Tibial nerve (tissue), 4 donors: ENCODE data around the gene SH3GLB2. TPM values are rescaled to one million over a fixed set of nuclear protein-coding genes. Genes with fewer than 3 reads are reported as not detected.
A peak's percentile ranks its signal among the peaks of the same experiment; 100 is the strongest.

Experiments used
- DNase-seq, 2 donors: peaks; one replicate each; pipeline ENCODE4 v3.0.0-alpha.2; 2019; ENCODE audit warnings: low spot score in 2 of 2
- H3K27ac ChIP-seq, 4 donors: fragments of 200-600 bp; sonication (generic) in 3 of 4; one replicate each; pipeline ENCODE4 v1.5.1; 2017 to 2019; ENCODE audit warnings: mild to moderate bottlenecking in 1 of 4
- H3K27me3 ChIP-seq, 2 donors: fragments of 200-600 bp; sonication (generic) in 1 of 2; one replicate each; pipeline versions ENCODE4 v1.5.1 to v1.6.0; 2017 to 2019
- H3K36me3 ChIP-seq, 3 donors: fragments of 200-600 bp; sonication (generic); one replicate each; pipeline ENCODE4 v1.5.1; 2018 to 2019
- H3K4me1 ChIP-seq, 4 donors: fragments of 200-600 bp; sonication (generic) in 3 of 4; one replicate each; pipeline ENCODE4 v1.5.1; 2017 to 2019
- H3K4me3 ChIP-seq, 4 donors: fragments of 200-600 bp; sonication (generic) in 3 of 4; one replicate each; pipeline ENCODE4 v1.5.1; 2017 to 2019; ENCODE audit warnings: mild to moderate bottlenecking in 1 of 4, moderate library complexity in 1 of 4
- H3K9me3 ChIP-seq, 4 donors: fragments of 200-600 bp; sonication (generic) in 3 of 4; one replicate each; pipeline ENCODE4 v1.5.1; 2017 to 2019
- EP300 ChIP-seq, 2 donors: sonication (generic); formaldehyde crosslinking; IDR thresholded peaks; one replicate each; pipeline ENCODE4 v1.6.1; 2017; ENCODE audit warnings: antibody characterized with exemption in 2 of 2, mild to moderate bottlenecking in 1 of 2
- POLR2A ChIP-seq, 2 donors: fragments of 450-650 bp; IDR thresholded peaks; one replicate each; pipeline ENCODE4 v1.6.1; 2017; ENCODE audit warnings: antibody characterized with exemption in 2 of 2, mild to moderate bottlenecking in 2 of 2, moderate library complexity in 2 of 2
- WGBS, 2 donors: methylation state at CpG; one replicate each; pipeline ENCODE4 v1.1.5; 2018; 5-methylcytosine and 5-hydroxymethylcytosine counted together
- total RNA-seq, 4 donors: library from RNA; depleted of rRNA; stranded (reverse); fragments of >200 nt; gene quantifications; one replicate each; pipeline ENCODE4 v1.1.0, GENCODE V29; 2016
- TF ChIP-seq, protein P1 (sequence below), 5 experiments: fragments of 200-600 bp in 3 of 5; fragments of 450-650 bp in 2 of 5; sonication (generic) in 3 of 5; IDR thresholded peaks; one replicate each; pipeline ENCODE4 v1.5.1; 2016 to 2019; ENCODE audit warnings: antibody characterized with exemption in 5 of 5, mild to moderate bottlenecking in 3 of 5, moderate library complexity in 2 of 5

The SH3GLB2 gene
- total RNA-seq, 4 donors from 2014 or later, result 117 to 175 (median 129) TPM

DNA sequence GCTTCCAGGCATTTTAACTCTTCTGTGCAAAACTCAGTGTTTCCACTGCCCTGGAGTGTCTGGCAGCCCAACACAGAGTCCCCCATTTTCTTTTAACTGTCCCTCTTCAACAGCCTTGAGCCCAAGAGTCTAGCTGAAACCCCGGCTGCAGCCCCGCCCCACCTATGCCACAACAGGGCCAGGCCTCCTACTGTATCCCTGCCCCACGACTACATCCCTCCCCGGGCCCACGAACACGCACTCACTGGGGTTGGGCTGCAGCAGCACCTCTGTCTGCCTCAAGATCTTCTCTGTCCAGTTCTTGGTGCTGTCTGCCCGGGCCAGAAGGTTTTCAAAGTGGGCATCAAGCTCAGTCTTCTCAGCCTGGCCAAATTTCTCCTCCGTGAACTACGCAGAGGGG lies 6.1 kb downstream of the SH3GLB2 start:
- TF ChIP-seq, protein P1, sequence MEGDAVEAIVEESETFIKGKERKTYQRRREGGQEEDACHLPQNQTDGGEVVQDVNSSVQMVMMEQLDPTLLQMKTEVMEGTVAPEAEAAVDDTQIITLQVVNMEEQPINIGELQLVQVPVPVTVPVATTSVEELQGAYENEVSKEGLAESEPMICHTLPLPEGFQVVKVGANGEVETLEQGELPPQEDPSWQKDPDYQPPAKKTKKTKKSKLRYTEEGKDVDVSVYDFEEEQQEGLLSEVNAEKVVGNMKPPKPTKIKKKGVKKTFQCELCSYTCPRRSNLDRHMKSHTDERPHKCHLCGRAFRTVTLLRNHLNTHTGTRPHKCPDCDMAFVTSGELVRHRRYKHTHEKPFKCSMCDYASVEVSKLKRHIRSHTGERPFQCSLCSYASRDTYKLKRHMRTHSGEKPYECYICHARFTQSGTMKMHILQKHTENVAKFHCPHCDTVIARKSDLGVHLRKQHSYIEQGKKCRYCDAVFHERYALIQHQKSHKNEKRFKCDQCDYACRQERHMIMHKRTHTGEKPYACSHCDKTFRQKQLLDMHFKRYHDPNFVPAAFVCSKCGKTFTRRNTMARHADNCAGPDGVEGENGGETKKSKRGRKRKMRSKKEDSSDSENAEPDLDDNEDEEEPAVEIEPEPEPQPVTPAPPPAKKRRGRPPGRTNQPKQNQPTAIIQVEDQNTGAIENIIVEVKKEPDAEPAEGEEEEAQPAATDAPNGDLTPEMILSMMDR (IDR thresholded peaks at IDR 0.05), result no peak
- TF ChIP-seq POLR2A (IDR thresholded peaks at IDR 0.05) (no peak), EP300 (IDR thresholded peaks at IDR 0.05) (no peak)
- Histone ChIP-seq H3K27me3 (no peaks in the 10 kb centered on the region), H3K4me1 (peaks cover 0 to 46% (median 15%) of the 10 kb centered on the region in 4 donors), H3K27ac (peak overlapping the region in 2 of 4 donors; percentile 55 to 70), H3K36me3 (peaks cover 0 to 22% (median 0%) of the 10 kb centered on the region in 3 donors), H3K4me3 (no peak overlapping the region), H3K9me3 (no peaks in the 10 kb centered on the region)
- 66 to 69% methylated on average over 9 of the region's 9 CpGs for WGBS, 2 donors
- no peak for DNase-seq

DNA sequence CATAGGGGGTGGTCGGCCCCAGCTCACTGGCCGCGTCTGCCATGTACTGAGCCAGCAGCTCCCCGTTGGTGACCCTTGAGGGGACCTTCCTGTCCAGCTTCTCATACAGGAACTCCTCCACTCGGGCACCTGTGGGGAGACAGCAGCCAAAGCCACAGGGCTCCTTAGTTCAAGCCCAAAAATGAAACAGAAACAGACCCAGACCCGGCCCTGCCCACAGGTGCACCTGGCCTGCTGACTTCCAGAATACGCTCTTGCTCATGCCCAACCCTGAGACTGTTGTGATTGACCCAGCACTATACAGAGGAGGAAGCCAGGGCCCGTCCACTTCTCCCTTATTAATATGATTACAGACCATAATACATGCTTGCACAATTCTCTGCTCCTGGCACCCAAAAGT lies 7.0 kb downstream of the SH3GLB2 start:
- H3K27ac ChIP-seq, result peak overlapping the region in 1 of 4 donors; percentile 57
- H3K4me1 ChIP-seq, result peaks cover 0 to 36% (median 5%) of the 10 kb centered on the region in 4 donors
- H3K36me3 ChIP-seq, result peaks cover 0 to 22% (median 0%) of the 10 kb centered on the region in 3 donors
- H3K9me3 ChIP-seq, result no peaks in the 10 kb centered on the region
- H3K4me3 ChIP-seq, result no peak overlapping the region
- TF ChIP-seq POLR2A (IDR thresholded peaks at IDR 0.05) (no peak), EP300 (IDR thresholded peaks at IDR 0.05) (no peak)
- TF ChIP-seq, protein P1 (IDR thresholded peaks at IDR 0.05), result no peak
- H3K27me3 ChIP-seq, result no peaks in the 10 kb centered on the region
- 64 to 68% methylated on average over 8 of the region's 8 CpGs for WGBS, 2 donors
- no peak for DNase-seq

DNA sequence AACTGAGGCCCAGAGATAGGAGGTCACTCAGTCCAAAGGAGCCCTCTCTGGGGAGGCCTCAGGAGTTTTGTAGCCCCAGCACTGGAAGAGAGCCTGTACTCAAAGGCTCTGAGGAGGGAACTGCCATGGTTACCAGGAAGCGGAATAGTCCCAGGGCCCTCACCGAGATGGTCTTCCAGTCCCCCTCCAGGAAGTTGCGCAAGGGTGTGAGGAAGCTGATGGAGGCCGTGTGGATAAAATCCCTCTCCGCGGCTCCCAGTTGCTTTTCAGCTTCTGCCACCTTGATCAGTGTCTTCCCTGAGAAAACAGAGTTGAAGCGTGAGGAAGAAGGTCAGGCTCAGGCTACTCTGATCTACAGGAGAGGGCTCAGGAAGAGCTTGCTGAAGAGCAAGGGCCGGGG lies 13.5 kb downstream of the SH3GLB2 start:
- H3K36me3 ChIP-seq, result peaks cover 4 to 75% (median 21%) of the 10 kb centered on the region in 3 donors
- no peaks in the 10 kb centered on the region for H3K4me1 ChIP-seq
- no peaks in the 10 kb centered on the region for H3K9me3 ChIP-seq
- H3K27me3 ChIP-seq, result no peaks in the 10 kb centered on the region
- 88 to 89% methylated on average over 8 of the region's 8 CpGs for WGBS, 2 donors
- TF ChIP-seq, protein P1 (IDR thresholded peaks at IDR 0.05), result no peak
- no peak for TF ChIP-seq EP300 (IDR thresholded peaks at IDR 0.05)
- TF ChIP-seq POLR2A (IDR thresholded peaks at IDR 0.05), result no peak
- H3K27ac ChIP-seq, result no peak overlapping the region
- no peak for DNase-seq
- H3K4me3 ChIP-seq, result no peak overlapping the region

DNA sequence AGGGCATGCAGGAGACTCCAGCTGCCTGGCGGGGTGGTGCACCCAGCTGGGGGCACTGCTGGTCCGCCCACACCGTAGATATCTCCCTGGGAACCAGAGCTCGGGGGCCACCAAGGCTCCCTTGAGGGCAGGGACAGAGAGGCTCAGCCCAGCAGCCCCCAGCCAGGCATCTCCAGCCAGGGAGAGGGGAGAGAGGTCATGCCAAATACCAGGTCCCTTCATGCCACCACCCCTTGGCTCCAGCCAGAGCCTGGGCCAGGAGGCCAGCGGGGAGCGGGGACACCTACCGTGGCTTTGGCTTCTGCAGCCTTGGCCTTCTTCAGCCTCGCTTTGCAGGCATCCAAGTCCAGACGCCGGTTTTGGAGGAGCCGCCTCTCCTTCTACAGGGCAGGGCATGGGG lies 14.0 kb downstream of the SH3GLB2 start:
- TF ChIP-seq POLR2A (IDR thresholded peaks at IDR 0.05) (no peak), EP300 (IDR thresholded peaks at IDR 0.05) (no peak)
- TF ChIP-seq, protein P1 (IDR thresholded peaks at IDR 0.05), result no peak
- WGBS, 2 donors, result 89 to 94% methylated on average over 10 to 11 of the region's 11 CpGs
- H3K36me3 ChIP-seq, result peaks cover 4 to 76% (median 21%) of the 10 kb centered on the region in 3 donors
- no peak overlapping the region for H3K4me3 ChIP-seq
- H3K9me3 ChIP-seq, result no peaks in the 10 kb centered on the region
- no peak overlapping the region for H3K27ac ChIP-seq
- H3K4me1 ChIP-seq, result peaks cover 0 to 3% (median 0%) of the 10 kb centered on the region in 4 donors
- DNase-seq, result no peak
- no peaks in the 10 kb centered on the region for H3K27me3 ChIP-seq

DNA sequence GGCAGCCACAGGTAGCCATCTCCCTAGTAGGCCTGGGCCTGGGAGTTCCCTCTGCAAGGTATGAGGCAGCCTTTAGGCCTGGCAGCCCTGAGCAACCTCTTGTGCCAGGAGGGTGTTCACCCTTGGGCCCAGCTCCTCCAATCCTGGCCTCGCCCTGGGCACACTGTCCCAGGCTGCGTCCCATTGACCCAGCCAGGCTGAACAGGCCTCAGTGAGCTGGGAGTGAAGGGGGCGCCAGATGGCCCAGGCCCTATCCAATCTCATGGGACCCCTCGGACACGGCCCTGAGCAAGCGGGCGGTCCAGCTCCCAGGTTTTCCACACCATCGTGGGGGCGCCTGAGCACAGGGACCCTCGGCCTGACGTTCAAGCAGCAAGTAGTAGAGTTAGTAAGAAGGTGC lies 14.5 kb downstream of the SH3GLB2 start:
- no peak for DNase-seq
- peaks cover 0 to 3% (median 0%) of the 10 kb centered on the region in 4 donors for H3K4me1 ChIP-seq
- TF ChIP-seq, protein P1 (IDR thresholded peaks at IDR 0.05), result no peak
- TF ChIP-seq POLR2A (IDR thresholded peaks at IDR 0.05) (no peak), EP300 (IDR thresholded peaks at IDR 0.05) (no peak)
- WGBS, 2 donors, result 85 to 90% methylated on average over 6 to 9 of the region's 11 CpGs
- no peaks in the 10 kb centered on the region for H3K27me3 ChIP-seq
- peaks cover 4 to 76% (median 21%) of the 10 kb centered on the region in 3 donors for H3K36me3 ChIP-seq
- H3K9me3 ChIP-seq, result no peaks in the 10 kb centered on the region
- no peak overlapping the region for H3K4me3 ChIP-seq
- no peak overlapping the region for H3K27ac ChIP-seq
